Measurements from ENCODE around the gene PSMD7.

DNA sequence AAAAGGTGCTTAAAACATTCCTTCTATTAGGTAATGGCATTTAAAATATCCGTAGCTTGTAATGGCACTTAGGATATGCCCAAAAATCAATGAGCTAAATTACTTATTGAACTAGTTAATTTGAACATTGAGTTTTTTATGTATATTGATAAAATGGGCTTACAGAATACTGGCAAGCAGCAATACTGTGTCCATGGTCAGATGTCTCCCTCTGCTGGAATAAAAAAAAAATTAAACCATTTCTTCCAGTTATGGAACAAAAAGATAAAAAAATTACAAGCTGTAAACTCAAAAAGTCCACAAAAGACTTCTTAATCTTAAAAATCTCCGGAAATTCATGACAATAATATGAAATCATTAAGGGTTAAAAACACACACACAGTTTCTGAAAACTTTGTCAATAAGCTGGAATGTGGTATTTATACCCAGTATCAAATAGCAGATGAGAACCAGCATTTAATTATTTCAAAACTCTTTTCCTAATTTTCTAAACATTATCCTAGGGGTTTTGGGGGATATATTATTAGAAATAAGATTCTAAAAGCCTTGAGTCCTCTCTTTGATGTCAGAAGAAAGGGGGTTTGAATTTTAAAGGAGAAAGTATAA is 21.5 kb upstream of the PSMD7 start:
- no peak for TF ChIP-seq EZH2 (IDR thresholded peaks at IDR 0.05; ENCODE audit: borderline replicate concordance, low read depth, low read length, severe bottlenecking)
- TF ChIP-seq POLR2A (IDR thresholded peaks at IDR 0.05; ENCODE audit: low read depth, low read length): no peak

All from endothelial cell of umbilical vein (primary cell).